Ishikawa (cell line): Measurements from ENCODE around the gene CCSER1.

ENCODE experiments used
- EGR1 ChIP-seq: IDR thresholded peaks from 2 replicates; pipeline ENCODE4 v1.6.1; 2012
- EP300 ChIP-seq: IDR thresholded peaks from 2 replicates; pipeline ENCODE4 v1.6.1; 2012; ENCODE audit warnings: borderline replicate concordance
- FOXM1 ChIP-seq: IDR thresholded peaks from 2 replicates; pipeline ENCODE4 v1.6.1; 2012; ENCODE audit warnings: low read depth, borderline replicate concordance
- MAX ChIP-seq: IDR thresholded peaks from 2 replicates; pipeline ENCODE4 v1.6.1; 2012
- NFIC ChIP-seq: IDR thresholded peaks from 2 replicates; pipeline ENCODE4 v1.6.1; 2012
- RAD21 ChIP-seq: IDR thresholded peaks from 2 replicates; pipeline ENCODE4 v1.6.1; 2012; ENCODE audit warnings: low read depth
- REST ChIP-seq: IDR thresholded peaks from 2 replicates; pipeline ENCODE4 v1.6.1; 2012; ENCODE audit warnings: low read depth, mild to moderate bottlenecking
- USF1 ChIP-seq: IDR thresholded peaks from 2 replicates; pipeline ENCODE4 v1.6.1; 2012

- TF ChIP-seq MAX (no peak), REST (no peak), FOXM1 (no peak), USF1 (peak; percentile 68), RAD21 (no peak), EGR1 (no peak), EP300 (no peak), NFIC (no peak)
Observed at GRCh38 chr4:90946945-90947344, 819.8 kb downstream of the CCSER1 start.
